ENCODE data around the gene CFLAR. TPM values are rescaled to one million over a fixed set of nuclear protein-coding genes. Genes with fewer than 3 reads are reported as not detected.

CFLAR gene
- total RNA-seq, 1 experiment from 2014 or later = 35.6 TPM

DNA sequence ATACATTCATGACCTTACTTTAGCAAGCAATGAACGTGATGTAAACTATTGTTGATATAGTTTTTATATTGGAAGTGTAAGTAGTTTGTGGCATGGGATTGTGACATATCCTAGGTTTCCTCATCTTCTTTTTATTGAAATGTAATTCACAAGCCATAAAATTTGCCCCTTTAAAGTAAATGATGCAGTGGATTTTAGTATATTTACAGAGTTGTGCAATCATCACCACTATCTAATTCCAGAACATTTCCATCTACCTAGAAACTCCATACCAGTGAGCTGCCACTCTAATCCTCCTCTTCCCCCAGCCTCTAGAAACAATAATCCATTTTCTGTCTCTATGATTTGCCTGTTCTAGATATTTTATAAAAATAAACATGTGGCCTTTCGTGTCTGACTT is 56.3 kb downstream of the CFLAR start:
- no TSS peak for BruUV-seq (replicated peaks)
- no peak overlapping the region for H3K27ac ChIP-seq (ENCODE audit: low read depth, low read length)
- no peak overlapping the region for H2AFZ ChIP-seq (ENCODE audit: low read depth, low read length, poor library complexity, severe bottlenecking)
- H3K36me3 ChIP-seq (ENCODE audit: control insufficient read depth in 1 of 2, insufficient read depth in 2 of 2, low read length in 2 of 2) = no peaks in the 10 kb centered on the region
- H4K20me1 ChIP-seq (ENCODE audit: insufficient read depth) = no peaks in the 10 kb centered on the region
- no peak overlapping the region for H3K4me2 ChIP-seq (ENCODE audit: low read length)
- no peak overlapping the region for H3K9ac ChIP-seq (ENCODE audit: low read length)
- intact Hi-C loops (cut with micrococcal nuclease) = no loop called here
- DNase-seq (ENCODE audit: low read depth, low spot score) (no peak), ATAC-seq (no peak)
- POLR2A ChIA-PET = no interaction called here
- TF ChIP-seq YY1 (IDR thresholded peaks at IDR 0.05; ENCODE audit: extremely low read depth, insufficient replicate concordance, low read depth, low read length) = no peak
- TF ChIP-seq EGR1 (IDR thresholded peaks at IDR 0.05; ENCODE audit: low read depth) = no peak
- H3K79me2 ChIP-seq (ENCODE audit: insufficient read depth, low read length) = no peaks in the 10 kb centered on the region
- H3K9me3 ChIP-seq (ENCODE audit: control insufficient read depth in 1 of 2, insufficient read depth in 1 of 2, low read depth in 1 of 2, low read length in 2 of 2) = no peaks in the 10 kb centered on the region
- H3K4me3 ChIP-seq (replicated peaks in 1 of 2; ENCODE audit: low read depth in 1 of 2, low read length in 2 of 2) = no peak overlapping the region
- CTCF ChIA-PET = no interaction called here
- RAD21 ChIA-PET (ENCODE audit: low non-redundant PET in 1 of 2, low total read pairs in 2 of 2, uncharacterized antibody in 2 of 2, unreplicated experiment in 2 of 2) = no interaction called here
- no peaks in the 10 kb centered on the region for H3K27me3 ChIP-seq (ENCODE audit: insufficient read depth, low read length)
- H3K4me1 ChIP-seq (ENCODE audit: control insufficient read depth in 1 of 2, insufficient read depth in 2 of 2, low read length in 2 of 2) = peaks cover 0 to 2% of the 10 kb centered on the region in 2 experiments; a peak in 1 of 4 replicates
- H3K9me2 ChIP-seq (ENCODE audit: insufficient read depth) = no peaks in the 10 kb centered on the region

DNA sequence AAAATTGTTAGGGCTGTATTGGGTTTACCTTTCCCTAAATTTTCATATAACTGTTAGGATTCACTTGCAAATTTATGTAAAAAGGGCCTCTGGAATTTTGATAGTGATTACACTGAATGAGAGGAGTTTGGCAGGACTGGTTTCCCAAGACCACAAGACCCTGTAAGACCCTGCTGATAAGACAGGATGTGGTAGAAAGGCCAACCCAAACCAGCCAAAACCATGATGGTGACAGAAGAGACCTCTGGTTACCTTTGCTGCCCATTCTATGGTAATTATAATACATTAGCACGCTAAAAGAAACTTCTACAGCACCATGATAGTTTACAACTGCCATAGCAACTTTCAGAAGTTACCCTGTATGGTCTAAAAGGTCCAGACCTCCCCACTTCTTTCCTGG is 58.7 kb downstream of the CFLAR start:
- ATAC-seq = no peak
- POLR2A ChIA-PET = no interaction called here
- TF ChIP-seq SRF (IDR thresholded peaks at IDR 0.05; ENCODE audit: low read depth) = no peak
- no peak for TF ChIP-seq POLR2AphosphoS5 (IDR thresholded peaks at IDR 0.05; ENCODE audit: low read depth, low read length)
- TF ChIP-seq SIN3A (IDR thresholded peaks at IDR 0.05; ENCODE audit: low read depth) = no peak
- TF ChIP-seq SP1 (IDR thresholded peaks at IDR 0.05; ENCODE audit: low read depth) = no peak
- no peak for TF ChIP-seq RAD21 (IDR thresholded peaks at IDR 0.05; ENCODE audit: low read depth)
- no peak for TF ChIP-seq POLR2A (IDR thresholded peaks at IDR 0.05; ENCODE audit: borderline replicate concordance, extremely low read depth, insufficient read depth, insufficient read length)

More for the DNA sequence above, 58.7 kb downstream of the CFLAR start:
- Histone ChIP-seq H3K27ac (ENCODE audit: low read depth, low read length) (no peak overlapping the region), H3K36me3 (ENCODE audit: control insufficient read depth in 1 of 2, insufficient read depth in 2 of 2, low read length in 2 of 2) (no peaks in the 10 kb centered on the region), H4K20me1 (ENCODE audit: insufficient read depth) (no peaks in the 10 kb centered on the region), H2AFZ (ENCODE audit: low read depth, low read length, poor library complexity, severe bottlenecking) (no peak overlapping the region), H3K9me3 (ENCODE audit: control insufficient read depth in 1 of 2, insufficient read depth in 1 of 2, low read depth in 1 of 2, low read length in 2 of 2) (no peaks in the 10 kb centered on the region), H3K4me2 (ENCODE audit: low read length) (no peak overlapping the region), H3K79me2 (ENCODE audit: insufficient read depth, low read length) (no peaks in the 10 kb centered on the region), H3K4me1 (ENCODE audit: control insufficient read depth in 1 of 2, insufficient read depth in 2 of 2, low read length in 2 of 2) (peaks cover 0 to 3% of the 10 kb centered on the region in 2 experiments; a peak in 1 of 4 replicates), H3K9ac (ENCODE audit: low read length) (no peak overlapping the region), H3K4me3 (replicated peaks in 1 of 2; ENCODE audit: low read depth in 1 of 2, low read length in 2 of 2) (no peak overlapping the region), H3K27me3 (ENCODE audit: insufficient read depth, low read length) (no peaks in the 10 kb centered on the region), H3K9me2 (ENCODE audit: insufficient read depth) (no peaks in the 10 kb centered on the region)
- CTCF ChIA-PET = no interaction called here
- BruUV-seq (replicated peaks) = no TSS peak
- intact Hi-C loops (cut with micrococcal nuclease) = no loop called here
- RAD21 ChIA-PET (ENCODE audit: low non-redundant PET in 1 of 2, low total read pairs in 2 of 2, uncharacterized antibody in 2 of 2, unreplicated experiment in 2 of 2) = no interaction called here
- no peak for DNase-seq (ENCODE audit: low read depth, low spot score)

Data from HCT116 (cell line).